OCI-LY3 (cell line): Measurements from ENCODE around the gene GLOD4.

Experiments used
- H2AFZ ChIP-seq: fragments of 200-600, 300-600 bp; shearing (Covaris generic); 2 replicates; pipeline ENCODE4 v1.6.0; 2014; ENCODE audit warnings: antibody characterized with exemption, low read depth, low read length
- H3K27ac ChIP-seq: fragments of 200-600, 300-600 bp; sonication (generic); 2 replicates; pipeline ENCODE4 v1.5.1; 2014; ENCODE audit warnings: mild to moderate bottlenecking, low read length, moderate library complexity, mixed read lengths
- H3K27me3 ChIP-seq: fragments of 200-600, 300-600 bp; sonication (generic); 2 replicates; pipeline ENCODE4 v1.6.1; 2014; ENCODE audit warnings: low read depth, low read length, mixed read lengths
- H3K36me3 ChIP-seq: fragments of 200-600, 300-600 bp; sonication (generic); replicated peaks from 2 replicates; pipeline ENCODE3; 2014; ENCODE audit warnings: low read depth, low read length, mixed read lengths
- H3K4me1 ChIP-seq: fragments of 300-600, 200-600 bp; sonication (generic); 2 replicates; pipeline ENCODE4 v1.6.1; 2014; ENCODE audit warnings: low read length, mixed read lengths
- H3K4me2 ChIP-seq: fragments of 200-600, 300-600 bp; sonication (generic); 2 replicates; pipeline ENCODE4 v1.6.1; 2014; ENCODE audit warnings: low read length, mixed read lengths
- H3K4me3 ChIP-seq: fragments of 300-600, 200-600 bp; sonication (generic); 2 replicates; pipeline ENCODE4 v1.5.1; 2014; ENCODE audit warnings: antibody characterized with exemption, mild to moderate bottlenecking, low read length, moderate library complexity
- H3K79me2 ChIP-seq: fragments of 300-600, 200-600 bp; shearing (Covaris generic); 2 replicates; pipeline ENCODE4 v1.6.1; 2014; ENCODE audit warnings: mild to moderate bottlenecking, low read length, mixed read lengths
- H3K9ac ChIP-seq: fragments of 300-600, 200-600 bp; shearing (Covaris generic); 2 replicates; pipeline ENCODE4 v1.6.0; 2014; ENCODE audit warnings: mild to moderate bottlenecking, low read length, moderate library complexity
- H3K9me3 ChIP-seq: fragments of 200-600, 300-600 bp; shearing (Covaris generic); 2 replicates; pipeline ENCODE4 v1.6.1; 2014; ENCODE audit warnings: low read length, mixed read lengths; ENCODE audit not compliant: insufficient read depth
- H4K20me1 ChIP-seq: fragments of 200-600, 300-600 bp; sonication (generic); 2 replicates; pipeline ENCODE4 v1.6.1; 2016; ENCODE audit warnings: low read length, mixed read lengths; ENCODE audit not compliant: insufficient read depth
- EZH2phosphoT487 ChIP-seq: fragments of 200-600 bp; shearing (Covaris generic); IDR thresholded peaks from 2 replicates; pipeline ENCODE4 v1.6.1; 2018; ENCODE audit warnings: antibody characterized with exemption, mixed run types, low read depth
- TF ChIP-seq, protein P1 (sequence below): fragments of 200-600, 300-600 bp; sonication (generic); IDR thresholded peaks from 2 replicates; pipeline ENCODE4 v1.5.1; 2014; ENCODE audit warnings: antibody characterized with exemption, low read length, low read depth

Gene GLOD4

DNA sequence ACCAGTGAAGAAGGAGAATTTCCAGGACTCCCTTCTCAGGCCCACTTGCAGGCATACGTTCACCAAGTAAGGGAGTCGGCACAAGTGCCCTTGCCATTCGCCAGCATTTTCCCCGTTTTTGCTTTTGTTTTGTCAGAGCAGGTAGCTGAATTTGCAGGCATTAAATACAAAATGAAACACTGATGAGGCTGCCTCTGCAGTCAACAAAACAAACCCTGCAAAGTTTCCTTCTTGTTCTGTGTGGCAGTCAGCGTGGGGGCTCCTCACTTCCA lies 7.8 kb downstream of the GLOD4 start:
- Histone ChIP-seq H3K9me3 (no peaks in the 10 kb centered on the region), H3K27me3 (no peaks in the 10 kb centered on the region), H3K27ac (no peak overlapping the region), H3K9ac (no peak overlapping the region), H3K4me1 (no peaks in the 10 kb centered on the region), H3K79me2 (no peaks in the 10 kb centered on the region; the same call in 1 of the 2 replicates), H3K4me2 (no peak overlapping the region), H4K20me1 (no peaks in the 10 kb centered on the region), H3K4me3 (no peak overlapping the region), H2AFZ (no peak overlapping the region), H3K36me3 (peaks cover 38% of the 10 kb centered on the region)
- TF ChIP-seq, protein P1, sequence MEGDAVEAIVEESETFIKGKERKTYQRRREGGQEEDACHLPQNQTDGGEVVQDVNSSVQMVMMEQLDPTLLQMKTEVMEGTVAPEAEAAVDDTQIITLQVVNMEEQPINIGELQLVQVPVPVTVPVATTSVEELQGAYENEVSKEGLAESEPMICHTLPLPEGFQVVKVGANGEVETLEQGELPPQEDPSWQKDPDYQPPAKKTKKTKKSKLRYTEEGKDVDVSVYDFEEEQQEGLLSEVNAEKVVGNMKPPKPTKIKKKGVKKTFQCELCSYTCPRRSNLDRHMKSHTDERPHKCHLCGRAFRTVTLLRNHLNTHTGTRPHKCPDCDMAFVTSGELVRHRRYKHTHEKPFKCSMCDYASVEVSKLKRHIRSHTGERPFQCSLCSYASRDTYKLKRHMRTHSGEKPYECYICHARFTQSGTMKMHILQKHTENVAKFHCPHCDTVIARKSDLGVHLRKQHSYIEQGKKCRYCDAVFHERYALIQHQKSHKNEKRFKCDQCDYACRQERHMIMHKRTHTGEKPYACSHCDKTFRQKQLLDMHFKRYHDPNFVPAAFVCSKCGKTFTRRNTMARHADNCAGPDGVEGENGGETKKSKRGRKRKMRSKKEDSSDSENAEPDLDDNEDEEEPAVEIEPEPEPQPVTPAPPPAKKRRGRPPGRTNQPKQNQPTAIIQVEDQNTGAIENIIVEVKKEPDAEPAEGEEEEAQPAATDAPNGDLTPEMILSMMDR: no peak
- no peak for TF ChIP-seq EZH2phosphoT487

DNA sequence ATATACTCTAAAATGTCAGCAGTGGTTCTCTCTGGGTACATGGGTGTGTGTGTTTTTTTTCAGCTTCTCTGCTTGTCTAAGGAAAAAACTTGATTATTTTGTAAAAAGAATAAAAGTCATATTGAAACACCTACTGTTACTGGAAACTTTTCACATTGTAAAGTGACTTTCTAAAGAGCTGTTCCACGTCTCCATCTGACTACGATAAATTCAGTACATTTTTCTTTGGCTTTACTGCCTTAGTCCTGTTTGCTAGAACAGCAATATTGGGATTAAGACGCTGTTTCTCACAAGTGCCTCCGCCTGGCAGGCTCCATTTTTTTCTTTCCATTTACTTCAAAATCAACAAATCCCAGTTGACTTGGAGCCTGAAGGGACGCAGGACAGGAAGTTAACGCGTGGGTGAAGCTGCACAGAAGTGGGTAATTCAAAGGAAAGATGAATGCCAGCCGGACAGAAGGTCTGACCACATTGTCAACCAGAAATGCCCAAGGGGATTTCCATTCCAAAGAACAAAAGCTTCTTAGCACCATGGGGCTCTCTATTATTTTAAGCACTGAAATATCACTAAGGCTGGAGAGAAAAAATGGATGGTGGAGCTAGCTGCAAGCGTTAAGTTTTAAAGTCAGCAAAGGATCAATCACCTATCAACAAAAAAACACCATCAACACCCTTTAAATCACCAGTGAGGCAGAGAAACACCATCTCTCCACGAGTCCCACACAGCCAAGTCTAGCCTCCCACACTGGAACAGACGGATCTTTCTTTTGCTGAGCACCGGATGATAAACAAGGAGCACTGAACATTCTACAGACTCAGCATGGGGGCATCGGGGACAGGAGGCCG lies 8.4 kb downstream of the GLOD4 start:
- Histone ChIP-seq H3K9ac (no peak overlapping the region), H3K27ac (no peak overlapping the region), H3K27me3 (no peaks in the 10 kb centered on the region), H3K79me2 (no peaks in the 10 kb centered on the region; the same call in 1 of the 2 replicates), H3K4me3 (no peak overlapping the region), H2AFZ (no peak overlapping the region), H3K4me2 (no peak overlapping the region), H3K9me3 (no peaks in the 10 kb centered on the region), H3K36me3 (peaks cover 38% of the 10 kb centered on the region), H4K20me1 (no peaks in the 10 kb centered on the region), H3K4me1 (no peaks in the 10 kb centered on the region)
- TF ChIP-seq EZH2phosphoT487: no peak
- TF ChIP-seq, protein P1: no peak

DNA sequence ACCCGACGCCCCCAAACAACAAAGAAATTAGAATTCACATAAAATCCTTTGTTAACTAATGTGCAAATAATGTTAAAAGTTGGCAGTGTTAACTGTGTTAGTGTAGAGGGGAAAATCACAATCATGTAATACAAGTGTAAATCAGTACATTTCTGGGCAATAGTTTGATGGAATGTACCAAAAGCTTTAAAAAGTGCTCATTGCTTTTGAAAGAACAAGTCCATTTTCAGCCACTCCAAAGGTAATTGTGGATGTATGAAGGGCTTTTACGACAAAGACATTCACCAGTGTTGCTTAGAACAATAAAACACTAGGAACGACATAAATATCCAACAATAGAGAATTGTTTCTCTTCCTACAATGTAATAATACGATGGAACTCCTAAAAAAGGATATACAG lies 9.1 kb downstream of the GLOD4 start:
- TF ChIP-seq, protein P1: no peak
- TF ChIP-seq EZH2phosphoT487: no peak
- Histone ChIP-seq H4K20me1 (no peaks in the 10 kb centered on the region), H3K27ac (no peak overlapping the region), H3K36me3 (peaks cover 35% of the 10 kb centered on the region), H2AFZ (no peak overlapping the region), H3K4me3 (no peak overlapping the region), H3K79me2 (no peaks in the 10 kb centered on the region), H3K4me2 (no peak overlapping the region), H3K9ac (no peak overlapping the region), H3K4me1 (no peaks in the 10 kb centered on the region), H3K9me3 (no peaks in the 10 kb centered on the region), H3K27me3 (no peaks in the 10 kb centered on the region)

DNA sequence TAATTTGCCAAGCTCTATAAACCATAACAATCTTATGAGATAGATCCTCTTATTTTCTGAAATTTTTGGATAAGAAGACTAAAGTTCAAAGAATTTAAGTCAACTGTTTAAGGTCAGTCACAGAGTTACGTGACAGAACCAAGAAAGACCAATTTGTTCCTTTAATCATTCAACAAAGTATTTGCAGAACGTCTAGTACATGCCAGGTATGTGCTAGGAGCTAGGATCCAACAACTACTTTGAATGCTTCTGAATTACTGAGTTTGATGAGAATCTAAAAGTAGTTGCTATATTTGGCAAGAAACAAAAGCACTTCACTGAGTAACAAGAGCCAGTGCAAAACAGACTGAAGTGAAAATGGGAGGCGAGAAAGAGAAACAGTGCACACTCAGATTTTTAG lies 15.0 kb downstream of the GLOD4 start:
- Histone ChIP-seq H3K36me3 (peaks cover 21% of the 10 kb centered on the region), H3K27ac (no peak overlapping the region), H2AFZ (no peak overlapping the region), H3K4me1 (no peaks in the 10 kb centered on the region), H4K20me1 (no peaks in the 10 kb centered on the region), H3K4me2 (no peak overlapping the region), H3K9ac (no peak overlapping the region), H3K79me2 (no peaks in the 10 kb centered on the region), H3K27me3 (no peaks in the 10 kb centered on the region), H3K4me3 (no peak overlapping the region), H3K9me3 (no peaks in the 10 kb centered on the region)
- TF ChIP-seq, protein P1: no peak
- no peak for TF ChIP-seq EZH2phosphoT487
